Lower leg skin (tissue), 3 donors: ENCODE data around the gene NTSR1.

Experiments
- CTCF ChIP-seq, 3 donors: fragments of 450-650 bp; IDR thresholded peaks; one replicate each; pipeline ENCODE4 v1.5.1; 2016; ENCODE audit warnings: antibody characterized with exemption in 3 of 3, mild to moderate bottlenecking in 3 of 3, moderate library complexity in 2 of 3
- POLR2A ChIP-seq, 2 donors: fragments of 450-650 bp; IDR thresholded peaks; one replicate each; pipeline ENCODE4 v1.6.1; 2016 to 2017; ENCODE audit warnings: antibody characterized with exemption in 2 of 2, mild to moderate bottlenecking in 1 of 2, moderate library complexity in 1 of 2

- no peak for TF ChIP-seq POLR2A (IDR thresholded peaks at IDR 0.05)
- TF ChIP-seq CTCF (IDR thresholded peaks at IDR 0.05) = no peak
Measured at GRCh38 chr20:62771396-62772102, 62.9 kb downstream of the NTSR1 start.
